Suprapubic skin (tissue), 4 donors: ENCODE measurements around the gene FUOM. TPM values are rescaled to one million over a fixed set of nuclear protein-coding genes. Genes with fewer than 3 reads are reported as not detected.

Experiments
- DNase-seq, 2 donors: peaks; one replicate each; pipeline ENCODE4 v3.0.0-alpha.2; 2019; ENCODE audit warnings: low spot score in 2 of 2
- H3K27ac ChIP-seq: fragments of 200-600 bp; sonication (generic); one replicate; pipeline ENCODE4 v1.5.1; 2019
- H3K27me3 ChIP-seq: fragments of 200-600 bp; sonication (generic); one replicate; pipeline ENCODE4 v1.5.1; 2019
- H3K36me3 ChIP-seq: fragments of 200-600 bp; sonication (generic); one replicate; pipeline ENCODE4 v1.5.1; 2019
- H3K4me1 ChIP-seq: fragments of 200-600 bp; sonication (generic); one replicate; pipeline ENCODE4 v1.5.1; 2019
- H3K4me3 ChIP-seq: fragments of 200-600 bp; sonication (generic); one replicate; pipeline ENCODE4 v1.5.1; 2019; ENCODE audit warnings: mild to moderate bottlenecking
- H3K9me3 ChIP-seq: fragments of 200-600 bp; sonication (generic); one replicate; pipeline ENCODE4 v1.5.1; 2019
- CTCF ChIP-seq, 2 donors: fragments of 200-600 bp in 1 of 2; fragments of 450-650 bp in 1 of 2; sonication (generic) in 1 of 2; IDR thresholded peaks; one replicate each; pipeline ENCODE4 v1.5.1; 2016 to 2019; ENCODE audit warnings: antibody characterized with exemption in 2 of 2, mild to moderate bottlenecking in 1 of 2, moderate library complexity in 1 of 2
- EP300 ChIP-seq: sonication (generic); formaldehyde crosslinking; IDR thresholded peaks from one replicate; pipeline ENCODE4 v1.6.1; 2017; ENCODE audit warnings: antibody characterized with exemption
- POLR2A ChIP-seq, 2 donors: fragments of 450-650 bp; IDR thresholded peaks; one replicate each; pipeline ENCODE4 v1.6.1; 2017; ENCODE audit warnings: antibody characterized with exemption in 2 of 2, mild to moderate bottlenecking in 2 of 2, moderate library complexity in 2 of 2
- POLR2AphosphoS5 ChIP-seq, 3 donors: sonication (generic); formaldehyde crosslinking; IDR thresholded peaks; one replicate each; pipeline ENCODE4 v1.6.1; 2017; ENCODE audit warnings: antibody characterized with exemption in 3 of 3
- WGBS: methylation state at CpG from one replicate; pipeline ENCODE4 v1.1.5; 2018; 5-methylcytosine and 5-hydroxymethylcytosine counted together
- total RNA-seq, 4 donors: library from RNA; depleted of rRNA; stranded (reverse); fragments of >200 nt; gene quantifications; one replicate each; pipeline ENCODE4 v1.1.0, GENCODE V29; 2016

The FUOM gene
- total RNA-seq, 4 donors from 2014 or later: 7.8 to 13.8 (median 11.7) TPM

- 32% methylated on average over 35 of the region's 46 CpGs for WGBS
- TF ChIP-seq POLR2AphosphoS5 (IDR thresholded peaks at IDR 0.05) (no peak), CTCF (IDR thresholded peaks at IDR 0.05) (no peak), EP300 (no peak), POLR2A (IDR thresholded peaks at IDR 0.05) (no peak)
- H3K36me3 ChIP-seq: peaks cover 37% of the 10 kb centered on the region
Measured at GRCh38 chr10:133309100-133309719, 48.6 kb downstream of the FUOM start.

DNA sequence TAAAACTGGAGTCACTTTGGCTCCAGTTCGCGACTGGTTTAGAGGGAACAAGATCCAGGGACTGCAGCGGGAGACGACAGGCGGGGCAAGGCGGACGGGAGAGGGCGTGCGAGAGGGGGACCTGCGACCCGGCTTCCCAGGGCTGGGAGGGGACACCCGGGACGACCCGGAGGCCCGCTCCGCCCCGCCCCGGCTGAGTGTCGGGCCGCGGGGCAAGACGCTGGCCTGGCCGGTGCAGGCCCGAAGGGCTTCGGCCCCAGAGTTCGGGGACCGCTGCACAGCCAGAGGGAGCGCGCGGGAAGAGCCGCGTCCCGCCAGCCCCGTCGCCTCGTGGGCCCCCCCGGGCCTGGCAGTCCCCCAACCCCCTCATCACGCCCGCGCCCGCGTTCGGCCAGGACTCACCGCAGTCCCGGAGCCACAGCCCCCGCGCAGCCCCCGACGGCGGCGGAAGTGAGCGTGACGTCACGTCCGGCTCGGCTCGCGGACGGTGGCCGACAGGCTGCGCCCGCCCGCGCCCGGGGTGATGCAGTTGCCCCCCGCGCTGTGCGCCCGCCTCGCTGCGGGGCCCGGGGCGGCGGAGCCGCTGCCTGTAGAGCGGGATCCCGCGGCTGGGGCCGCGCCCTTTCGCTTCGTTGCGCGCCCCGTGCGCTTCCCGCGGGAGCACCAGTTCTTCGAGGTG is 49.3 kb downstream of the FUOM start, which contains the start of the genes TUBGCP2 and ZNF511:
TSS of gene TUBGCP2 (minus strand) at position 452 of the 679 bp plus-strand sequence. CDS start 5,931 bp downstream, outside the sequence.
TSS of gene ZNF511 (plus strand) at position 494 of the 679 bp plus-strand sequence. CDS start at position 524, 30 bp downstream.
- Histone ChIP-seq H3K4me3 (peak within 1 kb of the TSS; percentile 100), H3K4me1 (peaks cover 35% of the 10 kb centered on the region), H3K9me3 (no peaks in the 10 kb centered on the region), H3K27me3 (no peaks in the 10 kb centered on the region), H3K36me3 (peaks cover 37% of the 10 kb centered on the region), H3K27ac (peak within 1 kb of the TSS; percentile 100)
- under 1% methylated on average over 14 of the region's 89 CpGs for WGBS
- TF ChIP-seq POLR2A (IDR thresholded peaks at IDR 0.05) (peak in 1 of 2 donors; percentile 85), POLR2AphosphoS5 (IDR thresholded peaks at IDR 0.05) (peak in 1 of 3 donors; percentile 32), CTCF (IDR thresholded peaks at IDR 0.05) (no peak)
- DNase-seq: peak; percentile 93 to 94

More at GRCh38 chr10:133309100-133309719, 48.6 kb downstream of the FUOM start:
- peak; percentile 96 to 97 for DNase-seq
- peaks cover 35% of the 10 kb centered on the region for H3K4me1 ChIP-seq
- H3K27me3 ChIP-seq: no peaks in the 10 kb centered on the region
- H3K4me3 ChIP-seq: peak overlapping the region; percentile 100
- H3K9me3 ChIP-seq: no peaks in the 10 kb centered on the region
- peak overlapping the region; percentile 100 for H3K27ac ChIP-seq

- Histone ChIP-seq H3K27me3 (no peaks in the 10 kb centered on the region), H3K27ac (peak overlapping the region; percentile 100), H3K4me1 (peaks cover 35% of the 10 kb centered on the region), H3K9me3 (no peaks in the 10 kb centered on the region), H3K36me3 (peaks cover 35% of the 10 kb centered on the region), H3K4me3 (peak overlapping the region; percentile 100)
- TF ChIP-seq EP300 (no peak), CTCF (IDR thresholded peaks at IDR 0.05) (peak; percentile 54 to 61)
- WGBS: under 1% methylated on average over 22 of the region's 25 CpGs
- DNase-seq: peak in 1 of 2 donors; percentile 90
Measured at GRCh38 chr10:133307776-133308420, 49.9 kb downstream of the FUOM start.

DNA sequence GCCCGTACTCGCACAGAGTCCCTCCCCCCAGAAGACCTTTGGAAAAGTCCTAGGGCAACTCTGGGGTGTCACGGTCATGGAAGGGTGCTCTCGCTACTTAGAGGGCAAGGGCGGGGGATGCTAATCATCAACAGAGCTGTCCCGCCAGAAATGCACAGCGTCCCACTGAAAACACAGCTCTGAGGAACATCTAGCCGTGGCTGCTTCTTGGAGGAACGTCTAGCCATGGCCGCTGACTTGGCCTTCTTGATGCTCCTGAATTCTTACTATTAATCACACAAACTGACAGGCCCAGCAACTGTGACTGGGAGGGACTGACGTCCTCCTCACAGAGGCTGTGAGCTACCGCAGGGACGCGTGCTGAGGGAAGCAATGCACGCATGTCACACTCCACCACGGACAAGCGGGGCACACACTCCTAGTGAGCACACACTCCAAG is 50.9 kb downstream of the FUOM start:
- Histone ChIP-seq H3K9me3 (no peaks in the 10 kb centered on the region), H3K4me3 (peak overlapping the region; percentile 100), H3K27ac (no peak overlapping the region), H3K36me3 (peaks cover 35% of the 10 kb centered on the region), H3K27me3 (no peaks in the 10 kb centered on the region), H3K4me1 (peaks cover 35% of the 10 kb centered on the region)
- no peak for TF ChIP-seq POLR2AphosphoS5 (IDR thresholded peaks at IDR 0.05)
- TF ChIP-seq POLR2A (IDR thresholded peaks at IDR 0.05): no peak
- no peak for TF ChIP-seq CTCF (IDR thresholded peaks at IDR 0.05)
- no peak for TF ChIP-seq EP300
- 80% methylated on average over 12 of the region's 17 CpGs for WGBS
- no peak for DNase-seq

- Histone ChIP-seq H3K4me3 (no peak overlapping the region), H3K27ac (peak overlapping the region; percentile 60), H3K27me3 (no peaks in the 10 kb centered on the region), H3K4me1 (peaks cover 35% of the 10 kb centered on the region), H3K9me3 (no peaks in the 10 kb centered on the region), H3K36me3 (peaks cover 30% of the 10 kb centered on the region)
- DNase-seq: no peak
- no peak for TF ChIP-seq EP300
- no peak for TF ChIP-seq POLR2A (IDR thresholded peaks at IDR 0.05)
- no peak for TF ChIP-seq POLR2AphosphoS5 (IDR thresholded peaks at IDR 0.05)
- no peak for TF ChIP-seq CTCF (IDR thresholded peaks at IDR 0.05)
- WGBS: 81% methylated on average over 5 of the region's 5 CpGs
Measured at GRCh38 chr10:133306097-133306476, 51.7 kb downstream of the FUOM start.
